ENCODE results near the gene WNT9B.

WNT9B gene

DNA sequence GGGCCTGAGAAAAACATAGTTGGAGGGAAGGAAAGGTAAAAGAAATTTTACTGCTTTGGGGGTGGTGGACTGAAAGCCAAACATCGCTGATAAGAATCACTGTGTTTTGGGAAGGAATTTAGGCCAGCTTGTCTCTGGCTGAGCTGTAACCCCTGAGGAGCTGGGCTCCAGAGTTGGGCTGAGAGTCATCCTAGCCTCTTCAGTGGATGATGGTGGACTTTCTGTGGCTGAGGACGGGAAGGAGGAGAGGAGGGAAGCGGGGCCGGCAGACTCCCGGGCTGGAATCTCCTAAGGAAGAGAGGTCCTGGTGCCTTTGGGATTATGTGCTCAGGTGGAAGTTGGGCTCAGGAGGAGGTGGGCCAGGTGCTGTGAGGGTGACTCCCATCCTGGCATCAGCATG lies 8.6 kb downstream of the WNT9B start:
- no peak for DNase-seq

DNA sequence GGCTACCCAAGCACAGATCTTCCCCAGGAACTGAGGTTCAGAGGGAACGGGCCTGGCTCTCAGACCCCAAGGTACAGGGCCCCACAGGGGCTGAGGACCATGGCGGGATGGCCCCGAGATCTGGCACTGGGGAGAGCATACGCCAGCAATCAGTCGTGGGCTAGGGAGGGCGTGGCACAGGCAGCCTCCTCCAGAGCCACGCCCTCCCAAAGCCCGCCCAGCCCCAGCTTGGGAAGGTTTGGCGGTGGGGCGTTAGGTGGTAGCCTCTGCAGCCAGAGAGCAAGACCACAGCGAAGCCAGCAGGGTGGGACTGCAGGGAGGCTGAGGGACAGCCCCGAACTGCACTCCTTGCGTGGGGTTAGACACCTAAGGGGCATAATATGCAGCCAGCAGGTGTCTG lies 11.6 kb downstream of the WNT9B start:
- no peak for DNase-seq

DNA sequence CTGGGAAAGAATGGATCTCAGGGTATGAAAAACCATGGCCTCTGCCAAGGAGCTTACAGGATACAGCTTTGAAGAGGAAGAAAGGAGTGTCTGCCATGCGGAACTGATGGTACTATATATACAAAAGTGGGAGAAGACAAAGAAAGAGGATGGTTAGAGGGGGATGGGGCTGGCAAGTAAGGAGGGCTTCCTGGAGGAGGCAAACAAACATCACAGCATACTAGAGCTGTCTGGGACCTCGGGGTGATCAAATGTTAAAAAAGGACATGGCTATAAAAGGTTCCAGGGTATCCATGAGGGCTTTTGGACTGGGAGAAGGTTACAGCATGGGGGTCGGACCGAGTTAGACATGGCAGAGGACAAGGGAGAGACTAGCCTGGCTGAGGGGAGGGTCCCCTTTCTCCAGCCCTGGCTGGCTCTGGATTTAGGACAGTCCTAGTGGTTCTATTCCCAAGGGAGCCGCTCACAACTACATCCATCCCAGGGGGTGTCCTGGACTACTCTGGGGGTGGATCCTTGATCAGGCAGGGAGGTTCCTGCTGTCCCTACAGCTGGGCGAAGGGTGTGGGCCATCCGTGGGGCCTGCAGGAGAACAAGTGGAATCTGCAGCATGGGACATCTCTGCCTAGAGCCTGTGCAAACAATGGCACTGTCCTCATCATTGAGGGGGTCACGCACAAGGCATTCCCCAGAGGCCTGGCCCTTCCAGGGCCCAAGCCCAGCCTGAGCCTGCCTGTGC lies 12.2 kb downstream of the WNT9B start:
- DNase-seq, result no peak

DNA sequence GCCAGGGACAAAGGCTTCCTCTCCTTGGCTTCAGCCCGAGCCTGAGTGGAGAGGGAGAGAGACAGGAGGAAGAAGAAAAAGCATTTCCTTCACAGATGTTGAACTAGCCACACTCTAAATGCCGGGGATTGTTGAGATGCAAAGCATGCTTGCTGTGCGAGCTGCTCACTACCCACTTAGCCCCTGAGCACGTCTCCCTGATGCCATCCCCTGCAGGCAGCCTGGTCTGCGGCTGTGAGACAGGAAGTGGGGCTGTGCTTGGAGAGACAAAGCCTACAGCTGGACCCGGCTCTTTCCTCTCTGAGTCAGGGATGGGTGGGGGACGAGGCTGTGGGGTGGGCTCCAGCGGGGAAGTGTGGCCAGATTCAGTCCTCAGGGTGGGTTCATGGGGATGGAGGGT lies 13.7 kb downstream of the WNT9B start:
- DNase-seq, result no peak

DNA sequence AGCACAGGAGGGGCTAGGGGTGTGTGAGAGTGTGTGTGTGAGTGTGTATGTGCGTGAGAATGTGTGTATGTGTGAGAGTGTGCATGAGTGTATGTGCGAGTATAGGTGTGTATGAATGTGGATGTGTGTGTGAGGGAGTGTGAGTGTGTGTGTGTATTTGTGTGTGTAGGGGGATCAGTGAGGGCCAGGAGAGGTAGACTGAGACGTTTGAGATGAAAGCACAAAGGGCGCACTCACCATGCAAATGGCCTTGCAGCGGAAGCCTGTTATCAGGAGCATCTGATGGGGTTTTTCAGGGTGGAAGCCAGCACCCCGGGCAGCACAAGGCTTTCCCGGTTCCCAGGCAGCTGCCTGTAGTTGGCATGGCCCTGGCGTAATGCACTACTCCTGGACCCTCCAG lies 14.9 kb downstream of the WNT9B start:
- no peak for DNase-seq

DNA sequence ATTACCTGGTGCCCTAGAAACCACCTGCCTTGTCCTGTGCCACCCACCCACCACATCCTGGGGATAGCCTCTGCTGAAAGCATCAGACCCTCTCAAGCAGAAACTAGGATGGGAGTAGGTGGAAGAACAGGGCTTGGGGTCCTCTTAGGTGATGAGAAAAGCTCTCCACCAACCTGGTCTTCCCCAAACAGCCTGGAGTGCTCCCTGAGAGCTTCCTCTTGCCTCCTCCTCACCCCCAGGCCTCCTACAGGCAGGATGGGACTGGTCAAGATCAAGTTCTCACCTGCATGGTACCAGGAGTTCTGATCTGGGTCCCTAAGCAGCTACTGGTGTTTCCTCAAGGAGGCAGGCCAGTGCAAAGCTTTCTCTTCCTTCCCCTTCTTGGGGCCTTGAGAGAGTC lies 15.4 kb downstream of the WNT9B start:
- no peak for DNase-seq

DNA sequence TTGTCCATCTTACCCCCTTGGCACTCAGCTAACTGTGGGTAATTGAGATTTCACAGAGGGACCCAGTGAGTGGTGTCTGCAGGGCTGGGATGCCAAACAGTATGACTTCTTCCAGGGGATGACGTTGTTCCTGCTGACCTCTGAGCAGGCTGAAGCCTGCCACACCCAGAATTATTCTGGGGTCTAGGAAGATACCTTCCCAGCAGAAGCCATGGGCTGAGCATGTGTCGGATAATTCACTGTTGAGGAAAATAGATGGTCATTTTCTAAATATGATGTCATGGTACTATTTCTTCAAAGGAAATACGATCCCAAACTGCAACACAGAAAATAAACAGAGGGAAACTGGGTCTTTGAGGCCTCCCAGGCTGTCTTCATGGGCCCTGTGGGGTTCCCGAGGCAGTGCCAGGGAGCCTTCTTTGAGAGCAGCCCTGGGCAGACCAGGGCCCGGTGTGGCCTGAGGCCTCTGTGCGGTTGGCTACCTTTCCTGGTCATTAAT lies 17.4 kb downstream of the WNT9B start:
- DNase-seq, result no peak

DNA sequence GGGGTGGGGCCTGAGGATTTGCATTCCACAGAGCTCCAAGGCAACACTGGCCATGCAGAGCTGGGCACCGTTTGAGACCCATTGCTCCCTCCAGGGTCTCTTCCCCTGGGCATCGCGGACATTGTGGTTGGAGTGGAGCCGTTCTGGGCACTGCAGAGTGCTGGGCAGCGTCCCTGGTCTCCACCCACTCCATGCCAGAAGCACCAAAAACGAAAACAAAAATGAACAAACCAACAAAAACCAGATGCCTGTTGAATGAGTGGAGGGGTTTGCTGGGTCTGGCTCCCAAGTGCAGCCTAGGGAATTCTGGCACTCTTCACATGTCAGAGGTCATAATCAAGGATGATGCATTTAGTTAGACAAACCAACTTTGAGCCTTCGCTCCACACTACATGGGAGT lies 17.9 kb downstream of the WNT9B start:
- no peak for DNase-seq

DNA sequence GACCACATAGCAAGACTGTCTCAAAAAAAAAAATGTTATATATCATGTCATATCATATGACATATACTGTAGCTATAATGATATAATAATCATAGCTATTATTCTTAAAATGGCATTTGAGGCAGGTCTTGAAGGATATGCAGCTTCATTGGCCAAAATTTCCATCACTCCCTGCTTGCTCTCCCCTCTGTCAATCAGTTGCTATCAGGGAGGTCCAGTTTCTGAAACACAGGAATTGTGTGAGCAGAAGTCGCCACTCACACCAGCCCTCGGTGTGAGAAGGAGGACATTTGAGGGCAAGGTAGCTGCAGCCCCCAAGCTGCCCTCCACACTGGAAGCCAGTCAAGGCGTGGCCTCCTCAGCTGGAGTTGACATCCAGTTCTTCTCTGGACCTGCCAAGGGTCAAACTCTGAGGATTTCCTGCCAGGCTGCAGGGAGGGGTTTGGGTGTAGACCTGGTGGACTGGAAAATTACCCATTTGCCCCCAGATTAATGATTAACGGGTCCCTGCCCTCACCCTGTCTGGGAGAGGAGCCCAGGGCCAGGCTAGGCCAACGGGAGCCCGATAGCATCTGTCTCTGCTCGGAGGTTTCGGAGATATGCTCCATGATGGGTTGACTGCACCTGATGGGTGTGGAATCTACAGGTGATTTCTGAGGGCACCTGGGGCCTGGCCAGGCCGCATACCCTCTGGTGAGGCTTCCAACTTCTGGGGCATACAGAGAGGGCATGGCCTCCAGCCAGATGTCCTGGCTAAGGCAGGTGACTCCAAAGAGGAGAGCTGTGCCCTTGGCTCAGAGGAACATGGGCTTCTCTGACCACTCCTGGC lies 18.8 kb downstream of the WNT9B start:
- DNase-seq, result no peak

DNA sequence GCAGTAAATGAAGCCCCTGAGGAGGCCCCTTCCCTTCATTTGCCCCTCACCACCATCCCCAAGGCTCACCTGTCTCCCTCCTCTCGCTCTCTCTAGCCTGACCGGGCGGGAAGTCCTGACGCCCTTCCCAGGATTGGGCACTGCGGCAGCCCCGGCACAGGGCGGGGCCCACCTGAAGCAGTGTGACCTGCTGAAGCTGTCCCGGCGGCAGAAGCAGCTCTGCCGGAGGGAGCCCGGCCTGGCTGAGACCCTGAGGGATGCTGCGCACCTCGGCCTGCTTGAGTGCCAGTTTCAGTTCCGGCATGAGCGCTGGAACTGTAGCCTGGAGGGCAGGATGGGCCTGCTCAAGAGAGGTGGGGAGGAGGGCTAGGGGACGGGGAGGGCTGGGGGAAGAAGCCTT lies 21.0 kb downstream of the WNT9B start:
- no peak for DNase-seq

DNA sequence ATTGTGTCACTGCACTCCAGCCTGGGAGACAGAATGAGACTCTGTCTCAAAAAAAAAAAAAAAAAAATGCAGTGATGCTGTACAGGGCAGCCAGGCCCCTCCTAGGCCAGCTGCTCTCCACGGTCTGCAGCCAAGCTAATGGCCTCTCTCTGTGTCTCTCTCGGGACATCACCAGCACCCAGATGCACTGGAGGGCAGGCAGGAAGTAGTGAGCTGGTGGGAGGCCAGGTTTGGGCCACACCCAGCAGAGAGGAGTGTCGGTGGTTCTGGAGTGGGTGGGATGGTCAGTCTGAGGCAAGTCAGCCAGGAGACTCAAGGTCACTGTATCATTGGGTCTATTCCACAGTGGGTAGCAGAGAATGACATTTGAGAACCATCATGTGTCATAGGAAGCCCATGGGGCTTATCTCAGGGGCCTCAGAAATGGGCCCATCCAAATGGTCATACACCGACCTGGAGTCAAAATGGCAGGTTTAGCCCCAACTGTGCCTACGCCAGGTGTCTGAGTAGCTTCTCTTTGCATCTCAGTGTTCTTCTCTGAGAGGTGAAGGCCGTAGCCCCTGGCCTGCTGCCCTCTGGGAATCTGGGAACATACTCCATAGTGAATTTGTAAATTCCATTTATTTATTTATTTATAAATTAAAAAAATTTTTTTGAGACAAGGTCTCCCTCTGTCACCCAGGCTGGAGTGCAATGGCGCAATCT lies 22.7 kb downstream of the WNT9B start:
- no peak for DNase-seq

DNA sequence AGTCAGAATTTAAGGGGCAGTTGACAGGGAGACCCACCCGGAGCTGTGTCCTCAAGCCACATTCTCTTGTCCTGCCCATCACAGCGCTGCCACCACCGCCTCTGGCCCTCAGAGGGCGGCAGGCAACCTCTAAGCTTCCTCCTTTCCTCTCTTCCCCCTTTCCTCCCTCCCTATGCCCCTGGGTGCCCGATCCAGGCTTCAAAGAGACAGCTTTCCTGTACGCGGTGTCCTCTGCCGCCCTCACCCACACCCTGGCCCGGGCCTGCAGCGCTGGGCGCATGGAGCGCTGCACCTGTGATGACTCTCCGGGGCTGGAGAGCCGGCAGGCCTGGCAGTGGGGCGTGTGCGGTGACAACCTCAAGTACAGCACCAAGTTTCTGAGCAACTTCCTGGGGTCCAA lies 23.5 kb downstream of the WNT9B start:
- no peak for DNase-seq

DNA sequence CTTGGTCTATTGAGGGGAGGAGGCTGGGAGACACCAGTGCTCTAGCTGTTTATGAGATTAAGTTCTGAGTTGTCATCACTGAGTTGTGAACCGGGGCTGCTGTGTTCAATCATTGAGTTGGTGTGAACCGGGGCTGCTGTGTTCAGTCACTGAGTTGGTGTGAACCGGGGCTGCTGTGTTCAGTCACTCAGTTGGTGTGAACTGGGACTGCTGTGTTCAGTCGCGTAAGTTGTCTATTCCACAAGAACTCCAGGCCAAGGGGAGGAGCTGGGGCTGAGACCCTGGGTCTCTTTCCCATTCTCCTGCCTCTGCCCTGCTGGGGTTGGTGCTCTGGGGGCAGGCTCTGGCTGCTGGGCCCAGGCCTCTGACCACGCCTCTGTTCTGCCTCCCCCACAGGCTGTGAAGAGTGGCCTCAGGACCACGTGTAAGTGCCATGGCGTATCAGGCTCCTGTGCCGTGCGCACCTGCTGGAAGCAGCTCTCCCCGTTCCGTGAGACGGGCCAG lies 24.5 kb downstream of the WNT9B start:
- DNase-seq, result no peak

DNA sequence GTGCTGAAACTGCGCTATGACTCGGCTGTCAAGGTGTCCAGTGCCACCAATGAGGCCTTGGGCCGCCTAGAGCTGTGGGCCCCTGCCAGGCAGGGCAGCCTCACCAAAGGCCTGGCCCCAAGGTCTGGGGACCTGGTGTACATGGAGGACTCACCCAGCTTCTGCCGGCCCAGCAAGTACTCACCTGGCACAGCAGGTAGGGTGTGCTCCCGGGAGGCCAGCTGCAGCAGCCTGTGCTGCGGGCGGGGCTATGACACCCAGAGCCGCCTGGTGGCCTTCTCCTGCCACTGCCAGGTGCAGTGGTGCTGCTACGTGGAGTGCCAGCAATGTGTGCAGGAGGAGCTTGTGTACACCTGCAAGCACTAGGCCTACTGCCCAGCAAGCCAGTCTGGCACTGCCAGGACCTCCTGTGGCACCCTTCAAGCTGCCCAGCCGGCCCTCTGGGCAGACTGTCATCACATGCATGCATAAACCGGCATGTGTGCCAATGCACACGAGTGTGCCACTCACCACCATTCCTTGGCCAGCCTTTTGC lies 25.0 kb downstream of the WNT9B start:
- DNase-seq, result no peak

DNA sequence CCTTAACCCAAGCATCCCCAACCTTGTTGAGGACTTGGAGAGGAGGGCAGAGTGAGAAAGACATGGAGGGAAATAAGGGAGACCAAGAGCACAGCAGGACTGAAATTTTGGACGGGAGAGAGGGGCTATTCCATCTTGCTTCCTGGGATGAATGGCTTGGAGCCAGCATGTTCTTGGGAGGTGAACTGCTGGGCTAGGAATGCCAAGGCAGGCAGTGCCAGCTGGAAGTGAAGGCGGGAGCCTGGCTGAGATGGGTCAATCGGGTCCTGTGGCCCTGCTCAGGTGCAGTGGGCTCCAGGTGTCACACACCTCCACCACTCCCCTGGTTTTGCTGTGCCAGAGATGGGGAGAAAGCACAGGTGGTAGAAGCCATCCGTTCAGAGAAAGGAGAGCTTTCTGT lies 25.5 kb downstream of the WNT9B start:
- no peak for DNase-seq

DNA sequence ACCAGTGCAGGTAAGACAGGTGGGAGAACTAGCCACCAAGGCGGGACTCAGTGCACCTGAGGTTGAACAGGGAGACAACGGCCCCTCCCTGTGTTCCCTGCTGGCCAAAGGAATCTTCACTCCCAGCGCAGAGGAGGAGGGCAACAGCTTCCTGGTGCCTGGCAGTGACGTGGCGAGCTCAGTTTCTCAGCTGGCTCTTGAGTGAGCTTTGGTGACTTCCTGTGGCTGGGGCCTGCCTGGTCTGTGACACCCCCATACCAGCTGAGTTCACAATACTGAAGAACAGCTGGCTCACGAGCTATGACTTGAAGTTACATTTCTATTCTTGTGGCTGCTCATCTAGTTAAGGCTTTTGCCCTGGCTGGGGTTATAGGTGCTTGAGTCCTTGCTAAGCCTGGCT lies 26.1 kb downstream of the WNT9B start:
- DNase-seq, result no peak

DNA sequence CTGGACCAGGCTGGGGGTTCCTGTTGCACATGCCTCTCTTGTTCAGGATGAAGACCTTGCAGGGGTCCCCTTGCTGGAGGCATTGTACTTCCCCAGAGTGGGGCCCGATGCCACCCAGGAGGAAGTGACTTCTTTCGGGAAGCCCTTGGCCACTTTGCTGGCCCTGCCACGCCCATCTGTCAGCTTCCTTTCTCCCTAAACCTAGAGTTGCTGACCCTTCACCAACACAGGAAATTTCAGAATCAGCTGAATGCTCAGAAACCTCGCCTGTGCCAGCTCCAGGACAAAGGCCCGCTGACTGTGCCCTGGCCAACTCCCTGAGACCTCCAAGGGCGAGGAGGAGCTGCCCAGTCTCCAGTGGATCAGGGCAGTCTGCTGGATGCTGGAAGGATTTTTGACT lies 26.7 kb downstream of the WNT9B start:
- DNase-seq, result no peak

DNA sequence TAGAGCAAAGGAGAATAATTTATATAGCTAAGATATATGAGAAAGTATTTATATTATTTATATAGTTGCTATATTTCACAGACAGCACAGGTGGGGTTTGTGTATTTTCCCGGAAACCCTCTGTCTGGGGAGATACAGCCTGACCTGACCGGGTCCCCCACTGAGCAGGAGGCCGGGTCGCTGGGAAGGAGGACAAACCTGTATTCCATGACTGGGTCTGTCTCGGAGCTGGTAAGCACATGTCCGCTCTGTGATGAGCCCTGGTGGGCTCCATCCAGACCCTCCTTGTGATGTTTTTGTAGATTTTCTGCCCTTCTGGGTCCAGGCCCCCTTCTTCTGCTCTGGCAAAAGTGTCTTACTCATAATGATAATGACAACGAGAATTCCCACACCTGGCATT lies 27.7 kb downstream of the WNT9B start:
- DNase-seq, result no peak

DNA sequence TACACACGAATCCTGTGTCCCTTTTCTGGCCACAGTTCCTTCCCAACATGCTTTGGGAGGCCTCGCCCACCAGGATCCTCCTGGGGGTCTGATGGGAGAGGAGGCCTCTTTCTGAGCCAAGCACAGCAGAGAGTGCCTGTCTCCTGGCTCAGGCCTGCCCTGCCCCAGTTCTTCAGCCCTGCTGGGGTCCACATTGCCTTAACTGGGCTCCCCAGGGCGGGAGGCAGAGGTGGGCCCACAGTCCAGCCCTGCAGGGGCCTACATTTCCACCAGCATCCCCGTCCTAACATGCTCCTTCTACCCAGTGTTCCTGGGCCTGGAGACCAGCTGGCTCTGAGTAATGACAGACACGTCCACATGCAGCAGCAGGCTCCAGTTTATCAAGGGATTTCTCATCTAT lies 29.6 kb downstream of the WNT9B start:
- DNase-seq, result no peak

DNA sequence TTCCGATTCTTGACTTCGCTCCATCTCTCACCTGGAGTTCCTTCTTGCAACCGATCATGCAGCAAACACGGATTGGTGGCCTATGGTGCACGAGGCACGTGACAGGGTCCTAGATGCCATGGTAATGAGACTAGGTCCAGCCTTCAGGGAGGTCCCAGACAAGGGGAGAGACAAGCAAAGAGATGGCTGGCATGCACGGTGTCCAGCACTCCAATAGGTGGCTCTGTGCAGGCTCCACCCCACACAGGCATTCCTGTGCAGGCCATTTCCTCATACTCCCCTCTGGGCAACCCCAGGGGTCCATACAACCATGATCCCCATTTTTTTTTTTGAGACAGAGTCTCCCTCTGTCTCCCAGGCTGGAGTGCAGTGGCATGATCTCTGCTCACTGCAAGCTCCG lies 31.3 kb downstream of the WNT9B start:
- no peak for DNase-seq

DNA sequence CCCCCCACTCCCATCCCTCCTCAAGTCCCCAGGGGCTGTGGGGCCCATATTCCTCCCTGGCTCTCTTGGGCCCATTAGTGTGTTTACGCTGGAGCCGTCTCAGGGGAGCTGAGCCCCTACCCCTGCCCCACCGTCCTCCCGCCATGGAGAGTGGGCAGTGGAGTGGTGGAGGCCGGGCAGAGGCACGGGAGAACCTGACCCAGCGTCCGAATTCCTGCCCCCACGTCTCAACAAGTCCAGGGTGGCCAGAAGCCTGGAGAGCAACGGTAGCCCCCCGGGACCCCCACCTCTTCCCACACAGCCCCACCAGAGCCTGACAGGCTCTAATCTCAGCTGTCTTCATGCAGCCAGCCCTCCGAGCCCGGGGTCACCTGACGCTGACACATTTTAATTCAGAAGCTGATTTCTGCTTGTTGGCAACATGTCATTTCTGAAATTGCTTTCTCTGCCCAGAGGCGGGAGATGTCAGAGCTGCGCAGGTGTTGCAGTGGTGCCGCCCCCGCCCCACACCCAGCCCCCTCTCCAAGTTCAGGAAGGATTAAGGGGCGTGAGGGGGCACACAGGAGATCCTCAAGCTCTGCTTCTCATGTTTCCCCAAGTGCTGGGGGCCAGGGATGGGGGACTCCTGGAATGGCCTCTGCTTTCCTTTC lies 32.6 kb downstream of the WNT9B start:
- peak; percentile 83 for DNase-seq

DNA sequence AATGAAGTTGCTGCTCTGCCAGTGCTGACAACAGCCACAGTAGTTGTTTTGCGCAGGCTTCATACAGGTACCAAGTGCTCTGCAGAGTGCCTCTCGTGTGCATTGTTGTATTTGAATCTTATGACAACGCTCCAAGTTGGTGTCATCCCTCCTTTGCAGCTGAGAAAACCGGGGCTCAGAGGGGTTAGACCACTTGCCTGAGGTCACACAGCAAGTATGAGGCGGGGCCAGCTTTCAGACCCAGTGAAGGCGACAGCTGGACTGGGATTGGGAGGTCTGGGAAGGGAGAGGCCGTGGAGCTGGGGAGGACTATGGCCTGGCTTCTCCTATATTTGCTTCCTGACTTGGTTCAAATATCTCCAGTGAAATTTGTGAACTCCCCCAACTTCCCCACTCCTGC lies 33.2 kb downstream of the WNT9B start:
- no peak for DNase-seq
